HTR-8/SVneo (cell line): ENCODE data around the gene AMOTL2.

Experiments
- DNase-seq: peaks from one replicate; pipeline ENCODE4 v3.0.0; 2011; ENCODE audit warnings: low spot score, mixed read lengths; ENCODE audit not compliant: insufficient read length
- FAIRE-seq: peaks from 2 replicates; lab custom pipeline; 2011; peaks lifted over from hg19 to GRCh38; lab: Jason Lieb, UNC

The AMOTL2 gene

GRCh38 chr3:134381076-134381475 lies 6.8 kb upstream of the AMOTL2 start:
- DNase-seq (no peak), FAIRE-seq (no peak)

DNA sequence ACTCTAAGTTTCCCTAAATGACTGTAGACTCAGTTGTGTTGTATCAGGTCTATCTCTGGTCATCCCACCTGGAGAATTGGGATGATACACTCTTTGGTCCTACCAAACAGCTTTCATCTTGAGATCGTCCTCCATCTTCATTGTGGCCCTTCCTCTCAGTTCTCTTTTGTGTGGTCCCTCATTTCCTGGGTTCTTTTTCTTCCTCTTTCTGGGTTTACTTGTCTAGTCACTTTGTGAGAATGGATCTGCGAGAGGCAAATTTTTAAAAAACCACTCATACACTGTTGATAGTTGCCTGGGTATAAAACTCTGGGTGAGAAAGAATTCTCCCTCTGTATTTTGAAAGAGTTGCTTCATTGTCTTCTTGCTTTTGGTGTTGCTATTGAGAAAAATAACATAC lies 6.0 kb upstream of the AMOTL2 start:
- no peak for DNase-seq
- FAIRE-seq, result no peak

DNA sequence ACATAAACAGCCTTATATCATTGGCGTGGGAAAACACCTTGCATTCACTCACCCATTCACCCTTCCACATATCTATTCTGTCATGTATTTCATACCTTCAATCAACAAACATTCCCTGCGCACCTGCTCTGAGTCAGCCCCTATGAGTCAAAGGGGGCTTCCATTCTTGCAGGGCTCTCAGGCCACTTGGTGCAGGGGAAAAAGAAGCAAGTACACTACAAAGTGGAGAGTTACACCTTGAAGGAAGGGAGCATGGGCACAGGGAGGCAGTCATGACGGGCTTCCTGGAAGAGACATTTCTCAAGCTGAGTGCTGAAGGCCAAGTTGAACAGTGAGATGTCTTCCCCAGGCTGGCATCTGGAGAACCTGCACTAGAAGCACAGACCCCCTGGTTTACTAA lies 4.6 kb upstream of the AMOTL2 start:
- DNase-seq (no peak), FAIRE-seq (peak; percentile 42)

DNA sequence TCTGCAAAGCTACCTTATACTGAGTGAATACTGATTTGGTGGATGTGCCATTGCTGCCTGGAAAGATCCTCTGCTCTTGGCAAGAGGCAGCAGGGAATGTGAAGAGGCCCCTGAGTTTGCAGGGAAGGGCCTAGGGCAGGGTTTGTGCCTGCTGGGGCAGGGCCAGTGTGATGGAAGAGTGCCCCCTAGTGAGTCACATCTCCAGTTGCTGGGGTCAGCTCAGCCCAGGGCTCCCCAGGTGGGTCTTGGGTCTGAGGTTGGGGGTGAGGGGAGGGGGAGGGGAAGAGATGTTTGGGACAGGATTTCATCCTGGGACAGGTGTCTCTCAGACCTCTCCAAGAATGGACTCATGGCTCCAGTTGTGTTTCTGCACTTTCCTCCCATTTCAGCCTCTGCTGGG lies 4.1 kb upstream of the AMOTL2 start:
- DNase-seq (no peak), FAIRE-seq (no peak)

GRCh38 chr3:134377896-134378295 lies 3.6 kb upstream of the AMOTL2 start:
- FAIRE-seq, result peak; percentile 13
- DNase-seq, result no peak

DNA sequence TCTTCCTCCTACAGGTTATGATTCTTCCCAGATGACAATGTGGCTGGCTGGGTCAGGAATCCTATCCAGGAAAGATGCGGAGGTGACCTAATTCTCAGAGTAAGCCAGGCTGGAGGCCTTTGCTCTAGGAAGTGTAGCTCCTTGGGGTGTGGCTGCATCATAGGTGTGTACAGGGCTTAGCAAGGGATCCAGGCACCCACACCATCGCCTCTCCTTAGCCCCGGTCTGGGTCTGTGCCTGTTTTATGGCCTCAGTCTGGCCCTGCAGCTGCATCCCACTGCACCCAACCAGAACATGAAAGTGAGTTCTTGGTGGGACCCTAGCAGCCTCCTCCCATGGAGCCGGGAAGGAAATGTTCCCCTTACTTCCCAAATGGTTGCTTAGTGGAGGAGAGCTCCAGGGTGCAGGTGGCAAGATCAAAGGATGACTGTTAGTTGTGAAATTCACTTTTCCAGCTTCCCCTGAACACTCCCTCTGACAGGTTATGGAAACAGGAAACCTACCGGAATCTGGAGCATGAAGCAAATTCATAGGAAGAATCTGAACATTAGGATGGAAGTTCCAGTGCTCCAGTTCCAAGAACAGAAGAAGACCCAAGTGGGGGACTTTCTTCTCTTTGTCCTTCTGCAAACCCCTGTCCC lies 2.7 kb upstream of the AMOTL2 start:
- FAIRE-seq (no peak), DNase-seq (no peak)

DNA sequence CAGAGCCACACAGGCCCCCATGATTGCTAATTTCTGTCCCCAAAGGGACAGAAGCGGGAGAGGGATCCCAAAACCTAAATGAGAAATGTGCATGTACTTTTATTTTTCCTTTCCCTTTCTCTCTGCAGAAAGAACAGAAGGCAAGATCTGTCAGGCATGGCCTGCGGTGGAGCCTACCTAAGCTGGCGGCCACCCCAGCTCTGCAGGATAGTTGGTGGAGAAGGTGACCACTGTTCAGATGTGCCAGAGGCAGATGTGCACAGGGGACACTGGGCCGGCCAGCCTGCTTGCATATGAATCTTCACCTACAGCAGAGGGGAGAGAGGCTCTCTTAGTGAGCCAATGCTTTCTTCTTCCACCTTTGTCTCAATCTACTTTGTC lies 2.1 kb upstream of the AMOTL2 start:
- FAIRE-seq, result no peak

GRCh38 chr3:134375582-134376384 lies 1.5 kb upstream of the AMOTL2 start:
- FAIRE-seq, result no peak
- no peak for DNase-seq

More for the DNA sequence above, 2.1 kb upstream of the AMOTL2 start:
- DNase-seq, result no peak

GRCh38 chr3:134374791-134375581 lies 739 bp upstream of the AMOTL2 start:
- peak; percentile 71 for DNase-seq
- FAIRE-seq, result peak; percentile 79

- DNase-seq (peak; percentile 72), FAIRE-seq (peak; percentile 4)
These were observed 759 bp downstream of the AMOTL2 start for GRCh38 chr3:134373271-134374104.

GRCh38 chr3:134372396-134373270 lies 1.6 kb downstream of the AMOTL2 start:
- FAIRE-seq (peak; percentile 58), DNase-seq (no peak)

DNA sequence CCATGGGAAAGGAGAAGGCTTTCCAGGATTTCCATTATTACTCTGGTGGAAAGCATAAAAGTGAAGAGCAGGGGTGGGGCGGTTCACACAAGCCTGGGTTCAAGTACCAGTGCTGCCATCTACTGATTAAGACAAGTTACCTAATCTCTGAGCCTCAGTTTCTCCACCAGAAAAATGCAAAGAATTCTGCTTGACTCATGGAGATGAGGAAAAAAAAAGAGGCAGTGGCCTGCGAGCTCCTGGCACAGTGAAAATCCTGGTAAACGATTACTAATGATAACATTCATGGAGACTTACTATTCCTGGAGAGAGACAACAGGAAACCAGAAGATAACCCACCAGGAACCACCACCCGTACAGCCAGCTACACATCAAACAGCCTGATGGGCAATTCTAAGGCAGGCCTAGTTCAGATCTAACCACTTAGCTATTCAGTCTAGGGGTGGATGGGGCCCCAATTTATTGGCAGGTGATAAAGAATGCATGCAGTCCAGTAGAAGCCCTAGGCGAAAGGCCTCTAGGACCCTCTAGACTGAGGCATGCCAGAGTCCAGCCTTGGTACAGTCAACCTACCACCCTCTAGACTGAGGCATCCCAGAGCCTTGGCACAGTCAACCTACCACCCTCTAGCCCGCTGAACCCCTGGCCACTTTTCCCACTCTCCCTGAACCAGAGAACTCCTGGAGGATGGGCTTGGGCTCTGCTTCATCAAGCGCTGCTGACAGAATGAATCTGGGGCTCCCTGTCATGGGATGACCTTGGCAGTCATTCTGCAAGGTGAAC lies 2.5 kb downstream of the AMOTL2 start:
- FAIRE-seq (peak; percentile 13), DNase-seq (no peak)

DNA sequence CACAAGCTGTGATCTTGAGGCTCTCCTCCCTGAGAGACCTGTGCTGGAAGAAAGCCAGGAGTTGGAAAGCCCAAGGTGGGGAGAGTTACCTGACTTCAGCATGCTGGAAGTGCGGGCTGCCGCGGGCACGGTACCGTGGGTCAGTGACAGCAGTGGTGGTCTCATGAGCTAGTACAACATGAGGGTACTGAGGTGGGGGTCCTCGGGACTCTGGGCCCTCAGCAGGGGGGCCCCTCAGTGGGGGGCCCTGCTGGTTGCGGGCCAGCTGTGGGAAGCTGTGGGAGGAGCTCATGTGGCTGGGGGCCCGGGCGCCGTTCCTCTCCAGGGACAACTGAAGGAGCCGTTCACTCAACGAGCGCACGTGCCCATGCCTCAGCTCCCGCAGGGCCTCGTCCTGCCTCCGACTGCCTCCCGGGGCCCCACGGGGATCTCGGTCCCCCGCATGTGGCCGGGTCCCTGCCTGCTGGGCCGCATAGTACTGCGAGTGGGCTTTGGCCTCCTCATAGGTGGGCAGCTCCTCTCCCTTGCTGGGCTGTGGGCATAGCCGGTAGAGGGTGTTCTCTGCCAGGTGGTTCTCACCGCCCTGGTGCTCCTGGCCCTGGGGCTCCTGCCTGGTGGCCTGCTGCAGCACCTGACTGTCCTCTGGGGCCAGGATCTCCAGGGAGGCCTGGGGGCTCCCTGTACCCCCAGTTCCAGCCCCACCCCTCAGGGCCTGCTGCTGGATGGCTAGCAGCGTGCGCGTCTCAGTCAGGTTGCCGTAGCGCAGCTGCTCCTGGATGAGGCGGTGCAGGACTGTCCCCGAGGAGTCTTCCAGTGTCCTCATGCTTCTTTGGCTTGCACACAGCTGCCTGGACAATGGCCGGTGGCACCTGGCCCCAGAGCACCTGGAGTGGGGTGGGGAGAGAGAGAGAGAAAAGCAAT lies 3.4 kb downstream of the AMOTL2 start:
- FAIRE-seq (no peak), DNase-seq (no peak)

- DNase-seq, result no peak
- FAIRE-seq, result no peak
These were observed 4.2 kb downstream of the AMOTL2 start for GRCh38 chr3:134369861-134370596.

- FAIRE-seq (peak; percentile 38), DNase-seq (no peak)
These were observed 5.0 kb downstream of the AMOTL2 start for GRCh38 chr3:134369231-134369741.

- no peak for DNase-seq
- no peak for FAIRE-seq
These were observed 5.5 kb downstream of the AMOTL2 start for GRCh38 chr3:134368751-134369105.
